GM21528 (cell line): ENCODE results near the gene NUDT3.
"Not testable (repeated sequence)": the region's sequence is repeated elsewhere in the genome, so short reads cannot be mapped to it uniquely, and the experiment has no call there.

ENCODE experiments used
- ATAC-seq: cut with Tn5 transposase; IDR thresholded peaks from one replicate; pipeline ENCODE4 v1.9.1; 2021; ENCODE audit warnings: mild to moderate bottlenecking, moderate library complexity; ENCODE audit not compliant: unreplicated experiment, low FRiP score

NUDT3 gene

DNA sequence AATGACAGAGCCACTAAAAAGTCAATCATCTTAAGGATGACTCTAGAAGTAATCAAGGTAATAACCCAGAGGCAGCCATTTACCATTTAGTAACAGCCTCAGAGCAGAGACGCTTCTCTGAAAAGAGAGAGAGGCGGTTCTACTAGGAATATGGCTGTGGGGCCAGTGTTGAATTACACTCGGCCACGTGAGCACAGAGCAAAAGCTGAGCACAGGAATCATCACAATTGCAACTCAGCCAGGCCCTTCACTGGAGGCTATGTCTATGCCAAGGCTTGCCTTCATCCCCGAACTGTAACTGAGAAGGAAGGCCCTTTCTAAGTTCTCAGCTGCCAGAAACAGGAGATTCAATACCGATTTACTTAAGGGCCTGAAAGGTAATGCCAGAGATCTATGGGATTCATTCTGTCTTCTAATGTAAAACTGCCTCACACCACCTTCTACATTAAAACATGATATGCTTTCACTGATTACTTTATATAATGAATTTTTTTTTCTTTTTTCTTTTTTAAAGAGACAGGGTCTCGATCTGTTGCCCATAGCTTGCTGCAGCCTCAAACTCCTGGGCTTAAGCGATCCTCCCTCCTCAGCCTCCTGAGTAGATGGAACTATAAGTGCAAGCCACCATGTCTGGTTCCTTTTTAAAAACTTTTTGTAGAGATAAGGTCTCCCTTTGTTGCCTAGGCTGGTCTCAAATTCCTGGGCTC lies 67.6 kb downstream of the NUDT3 start:
- no peak for ATAC-seq

DNA sequence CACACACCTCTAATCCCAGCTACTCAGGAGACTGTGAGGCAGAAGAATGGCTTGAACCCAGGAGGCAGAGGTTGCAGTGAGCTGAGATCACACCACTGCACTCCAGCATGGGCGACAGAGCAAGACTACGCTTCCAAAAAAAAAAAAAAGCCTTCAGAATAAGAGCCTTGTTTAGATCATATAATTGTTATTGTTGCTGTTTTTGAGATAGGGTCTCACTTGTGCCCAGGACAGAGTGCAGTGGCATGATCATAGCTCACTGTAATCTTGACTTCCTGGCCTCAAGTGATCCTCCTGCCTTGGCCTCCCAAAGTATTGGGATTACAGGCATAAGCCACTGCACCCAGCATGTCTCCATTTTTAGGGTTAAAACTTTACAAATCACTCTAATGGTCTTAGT lies 68.2 kb downstream of the NUDT3 start:
- not testable (repeated sequence) for ATAC-seq

DNA sequence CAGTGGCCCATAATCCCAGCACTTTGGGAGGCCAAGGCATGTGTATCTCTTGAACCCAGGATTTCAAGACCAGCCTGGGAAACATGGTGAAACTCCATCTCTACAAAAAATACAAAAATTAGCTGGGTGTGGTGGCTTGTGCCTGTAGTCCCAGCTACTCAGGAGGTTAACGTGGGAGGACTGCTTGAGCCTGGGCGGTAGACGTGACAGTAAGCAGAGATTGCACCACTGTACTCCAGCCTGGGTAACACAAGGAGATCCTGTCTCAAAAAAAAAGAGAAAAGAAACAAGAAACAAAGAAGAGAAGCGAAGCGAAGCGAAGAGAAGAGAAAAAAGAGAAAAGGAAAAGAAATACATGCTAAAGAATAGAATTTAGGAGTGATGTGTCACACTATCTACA lies 69.2 kb downstream of the NUDT3 start:
- no peak for ATAC-seq

DNA sequence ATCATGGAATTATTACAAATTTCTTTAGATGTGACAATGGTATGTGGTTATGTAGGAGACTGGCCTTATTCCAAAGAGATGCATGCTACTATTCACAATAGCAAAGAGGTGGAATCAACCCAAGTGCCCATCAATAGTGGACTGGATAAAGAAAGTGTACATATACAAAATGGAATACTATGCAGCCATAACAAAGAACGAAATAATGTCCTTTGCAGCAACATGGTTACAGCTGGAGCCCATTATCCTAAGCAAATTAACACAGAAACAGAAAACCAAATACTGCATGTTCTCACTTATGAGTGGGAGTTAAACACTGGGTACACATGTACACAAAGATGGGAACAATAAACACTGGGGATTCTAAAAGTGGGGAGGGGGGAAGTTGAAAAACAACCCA lies 69.7 kb downstream of the NUDT3 start:
- no peak for ATAC-seq

DNA sequence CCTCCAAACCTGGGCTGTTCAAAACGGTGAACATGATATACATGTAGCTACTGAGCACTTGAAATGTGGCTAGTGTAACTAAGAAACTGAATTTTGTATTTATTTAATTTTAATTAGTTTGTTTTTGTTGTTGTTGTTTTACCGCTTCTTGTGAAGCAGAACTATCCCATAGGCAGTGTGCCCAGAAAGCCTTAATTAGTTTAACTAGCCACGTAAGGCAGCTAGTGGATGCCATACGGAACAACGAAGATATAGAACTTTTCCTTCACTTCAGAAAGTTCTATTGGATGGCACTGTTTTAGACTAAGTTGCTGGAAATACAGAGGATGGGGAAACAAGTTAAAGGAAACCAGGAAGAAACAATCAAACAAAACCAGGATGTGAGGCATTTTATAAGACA lies 70.6 kb downstream of the NUDT3 start:
- no peak for ATAC-seq

DNA sequence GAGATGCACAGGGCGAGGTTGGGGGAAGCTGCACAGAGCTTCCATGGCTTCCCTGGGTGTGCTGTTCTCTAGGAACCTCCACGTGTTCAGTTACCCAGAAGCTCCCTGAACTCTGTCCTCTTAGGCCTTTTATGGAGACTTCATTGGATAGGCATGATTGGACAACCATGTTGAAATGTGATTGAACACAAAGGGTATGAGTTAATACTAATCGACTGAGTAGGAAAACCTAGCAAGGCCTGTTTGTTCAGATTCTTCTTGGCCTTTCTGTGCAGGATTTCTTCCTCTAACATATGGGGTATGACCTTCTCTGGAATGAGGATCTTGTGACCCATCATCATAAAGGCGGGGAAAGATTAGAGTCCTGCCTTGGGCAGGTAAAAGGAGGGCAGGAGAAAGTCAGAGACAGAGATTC lies 73.0 kb downstream of the NUDT3 start:
- no peak for ATAC-seq

DNA sequence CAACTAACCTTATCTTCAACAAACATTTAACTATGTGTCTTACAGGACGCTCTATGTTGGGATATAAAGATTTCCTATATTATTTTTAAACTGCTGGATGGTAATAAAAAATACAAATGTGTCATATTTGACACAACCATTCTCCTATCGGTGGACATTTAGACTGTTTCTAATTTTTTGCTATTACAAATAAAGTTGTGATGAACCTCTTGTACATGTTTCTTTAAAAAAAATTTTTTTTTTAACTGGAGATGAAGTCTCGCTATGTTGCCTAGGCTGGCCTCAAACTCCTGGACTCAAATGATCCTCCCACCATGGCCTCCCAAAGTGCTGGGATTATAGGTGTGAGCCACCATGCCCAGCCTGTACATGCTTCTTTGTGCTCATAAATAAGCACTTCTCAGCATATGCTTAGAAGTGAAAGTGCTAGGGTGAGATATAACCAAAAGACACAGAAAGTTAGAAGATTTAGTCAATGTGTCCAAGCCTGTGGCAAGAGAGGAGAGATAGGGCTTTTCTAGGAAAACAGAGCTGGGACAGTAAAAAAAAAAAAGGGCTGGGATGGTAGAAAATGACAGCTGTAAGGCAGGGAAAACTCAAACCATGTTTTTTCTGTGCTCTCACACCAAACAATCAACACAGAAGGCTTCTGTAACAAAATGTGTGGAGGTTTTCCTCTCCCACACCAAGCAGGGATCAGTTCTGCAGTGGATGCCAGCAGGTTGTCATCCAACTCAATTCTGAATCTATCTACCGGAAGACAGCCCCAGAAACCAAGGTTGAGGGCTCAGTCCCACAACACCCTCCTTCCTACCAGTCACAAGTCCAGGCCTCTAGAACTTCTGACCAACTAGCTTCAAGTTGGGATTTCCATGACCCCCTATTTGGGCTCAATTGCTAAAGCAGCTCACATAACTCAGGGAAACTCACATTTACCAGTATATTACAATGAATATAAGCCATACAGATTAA lies 73.7 kb downstream of the NUDT3 start:
- ATAC-seq = no peak

DNA sequence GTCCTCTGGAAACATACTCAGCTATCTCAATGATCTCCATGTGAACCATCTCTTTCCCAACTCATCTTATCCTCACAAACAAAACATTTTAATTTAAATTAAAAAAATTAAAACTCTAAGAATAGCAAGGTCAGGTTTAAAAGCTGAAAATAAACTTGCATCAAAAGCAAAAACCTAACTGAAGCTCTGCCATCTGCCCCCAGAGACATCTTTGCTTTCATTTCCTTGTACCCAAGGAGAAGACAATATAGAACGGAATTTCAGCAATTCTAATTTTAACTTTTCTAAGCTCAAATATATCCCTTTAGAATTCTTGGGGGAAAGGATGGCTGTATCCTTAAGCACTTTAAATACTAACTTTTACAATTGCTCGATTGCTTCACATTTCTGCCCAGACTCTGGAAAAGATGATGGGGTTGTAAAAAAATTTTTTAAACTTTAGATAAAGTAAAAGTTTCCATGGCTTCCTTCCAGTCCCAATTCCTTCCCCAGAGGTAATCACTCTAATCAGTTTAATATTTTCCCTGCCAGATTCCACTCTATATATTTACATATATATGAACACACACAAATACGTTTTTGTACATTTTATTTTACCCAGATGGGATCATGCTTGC lies 74.5 kb downstream of the NUDT3 start:
- ATAC-seq = no peak

DNA sequence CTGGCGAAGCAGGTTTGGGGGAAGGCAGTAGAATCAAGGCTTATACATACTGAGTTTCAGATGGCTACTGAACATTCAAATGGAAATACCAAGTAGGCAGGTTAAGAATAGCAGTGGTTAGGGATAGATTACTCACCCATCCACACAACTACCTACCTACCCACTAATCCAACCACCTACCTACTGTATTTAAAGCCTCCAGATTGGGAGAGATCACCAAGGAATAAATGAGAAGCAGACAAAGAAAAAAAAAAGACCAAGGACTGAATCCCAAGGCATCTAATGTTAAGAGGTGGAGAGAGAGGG lies 75.3 kb downstream of the NUDT3 start:
- no peak for ATAC-seq

DNA sequence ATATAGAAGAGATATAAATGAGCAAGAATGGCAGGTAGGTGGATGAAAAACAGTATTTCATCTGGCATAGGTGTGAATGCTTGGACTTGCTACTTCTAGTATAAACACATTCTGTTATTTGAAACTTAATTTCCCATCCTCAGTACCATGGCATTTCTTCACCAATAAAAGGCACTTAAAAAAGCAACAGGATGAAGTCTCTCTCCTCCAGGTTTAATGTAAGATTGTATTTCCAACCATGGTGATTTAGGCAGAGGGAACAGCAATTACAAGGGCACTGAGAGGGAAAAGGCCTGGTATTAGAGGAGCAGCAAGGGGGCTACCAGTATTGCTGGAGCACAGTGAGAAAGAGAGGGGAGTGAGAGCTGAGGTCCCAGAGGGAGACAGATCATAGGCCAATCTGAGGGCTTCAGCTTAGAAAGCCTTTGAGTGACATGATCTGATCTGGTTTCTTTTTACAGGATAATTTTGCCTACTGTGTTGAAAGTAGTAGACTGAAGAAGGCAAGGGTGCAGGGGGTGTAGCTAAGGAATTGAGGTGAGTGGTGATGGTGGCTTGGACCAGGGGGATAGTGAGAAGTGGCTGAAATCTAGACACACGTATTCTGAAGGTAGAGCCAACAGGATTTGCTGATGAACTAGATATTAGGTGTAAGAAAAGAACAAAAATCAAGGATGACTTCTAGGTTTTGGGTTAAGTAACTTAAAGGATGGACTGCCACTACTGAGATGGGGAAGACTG lies 75.9 kb downstream of the NUDT3 start:
- no peak for ATAC-seq

DNA sequence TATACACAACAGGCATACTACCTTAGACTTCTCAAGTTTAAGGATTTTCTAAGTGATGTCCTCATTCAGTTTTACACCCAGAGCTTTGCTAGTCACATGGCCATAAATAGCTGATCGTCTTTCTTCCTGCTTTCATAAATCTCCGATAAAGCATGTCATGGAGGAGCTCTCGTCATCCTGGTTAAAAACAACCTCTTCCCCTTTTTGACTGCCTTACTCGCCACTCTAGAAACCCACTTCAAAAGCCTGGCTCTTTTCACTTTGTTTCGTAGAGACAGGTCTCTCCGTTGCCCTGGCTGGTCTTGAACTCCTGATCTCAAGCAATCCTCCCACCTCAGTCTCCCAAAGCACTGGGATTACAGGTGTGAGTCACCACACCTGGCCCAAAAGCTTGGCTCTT lies 76.7 kb downstream of the NUDT3 start:
- ATAC-seq = no peak

DNA sequence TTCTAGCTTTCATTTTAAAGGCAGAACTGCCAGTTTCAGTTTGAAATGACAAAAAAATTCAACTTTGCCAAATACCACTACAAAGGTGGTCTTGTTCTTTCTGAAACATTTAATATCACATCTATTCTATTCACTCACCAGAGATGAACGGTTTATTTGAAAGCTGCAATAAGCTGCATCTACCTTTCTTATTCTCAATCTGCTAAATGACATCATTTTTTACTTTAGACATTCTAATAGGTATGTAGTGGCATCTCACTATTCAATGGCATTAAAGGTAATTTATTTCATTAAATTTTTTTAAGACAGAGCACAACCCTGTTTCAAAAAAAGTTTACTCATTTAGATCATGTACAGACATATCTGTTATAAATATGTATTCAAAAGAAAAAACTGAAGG lies 77.2 kb downstream of the NUDT3 start:
- ATAC-seq = no peak

DNA sequence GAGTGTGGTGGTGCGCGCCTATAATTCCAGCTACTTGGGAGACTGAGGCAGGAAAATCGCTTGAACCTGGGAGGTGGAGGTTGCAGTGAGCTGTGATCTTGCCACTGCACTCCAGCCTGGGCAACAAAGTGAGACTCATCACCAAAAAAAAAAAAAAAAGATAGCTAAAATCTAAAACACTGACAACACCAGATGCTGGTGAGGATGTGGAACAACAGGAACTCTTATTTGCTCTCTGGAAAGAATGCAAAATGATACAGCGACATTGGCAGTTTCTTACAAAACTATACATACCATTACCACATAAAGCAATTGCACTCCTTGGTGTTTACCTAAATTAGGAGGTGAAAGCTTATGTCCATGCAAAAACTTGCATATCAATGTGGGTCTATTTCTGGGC lies 80.2 kb downstream of the NUDT3 start:
- ATAC-seq = no peak

DNA sequence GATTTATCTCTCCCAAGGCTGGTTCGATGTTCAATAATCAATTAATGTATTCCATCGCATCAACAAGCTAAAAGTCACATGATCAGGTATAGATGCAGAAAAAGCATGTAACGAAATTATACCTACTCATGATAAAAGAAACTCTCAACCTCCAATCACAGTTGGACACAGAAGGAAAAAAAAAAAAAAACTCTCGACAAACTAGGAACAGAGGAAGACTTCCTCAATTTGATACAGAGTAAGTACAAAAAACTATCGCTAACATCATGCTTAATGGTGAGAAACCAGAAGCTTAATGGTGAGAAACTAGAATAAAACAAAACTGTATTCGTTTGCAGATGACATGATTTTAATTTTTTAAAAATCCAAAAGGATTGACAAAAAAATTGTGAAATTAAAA lies 81.7 kb downstream of the NUDT3 start:
- ATAC-seq = no peak

DNA sequence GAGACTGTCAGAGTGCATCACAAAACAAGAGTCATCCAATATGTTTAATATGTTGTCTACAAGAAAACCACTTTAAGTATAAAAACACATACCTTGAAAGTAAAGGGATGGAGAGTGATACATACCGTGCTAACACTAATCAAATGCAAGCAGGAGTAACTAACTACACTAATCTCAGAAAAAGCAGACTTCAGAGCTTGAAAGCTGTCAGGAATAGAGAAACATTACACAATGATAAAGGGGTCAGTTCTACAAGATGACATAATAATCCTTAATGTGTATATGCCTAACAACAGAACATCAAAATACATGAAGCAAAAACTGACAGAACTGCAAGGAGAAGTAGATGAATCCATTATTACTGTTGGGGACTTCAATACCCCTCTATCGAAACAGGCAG lies 84.0 kb downstream of the NUDT3 start:
- ATAC-seq = no peak

DNA sequence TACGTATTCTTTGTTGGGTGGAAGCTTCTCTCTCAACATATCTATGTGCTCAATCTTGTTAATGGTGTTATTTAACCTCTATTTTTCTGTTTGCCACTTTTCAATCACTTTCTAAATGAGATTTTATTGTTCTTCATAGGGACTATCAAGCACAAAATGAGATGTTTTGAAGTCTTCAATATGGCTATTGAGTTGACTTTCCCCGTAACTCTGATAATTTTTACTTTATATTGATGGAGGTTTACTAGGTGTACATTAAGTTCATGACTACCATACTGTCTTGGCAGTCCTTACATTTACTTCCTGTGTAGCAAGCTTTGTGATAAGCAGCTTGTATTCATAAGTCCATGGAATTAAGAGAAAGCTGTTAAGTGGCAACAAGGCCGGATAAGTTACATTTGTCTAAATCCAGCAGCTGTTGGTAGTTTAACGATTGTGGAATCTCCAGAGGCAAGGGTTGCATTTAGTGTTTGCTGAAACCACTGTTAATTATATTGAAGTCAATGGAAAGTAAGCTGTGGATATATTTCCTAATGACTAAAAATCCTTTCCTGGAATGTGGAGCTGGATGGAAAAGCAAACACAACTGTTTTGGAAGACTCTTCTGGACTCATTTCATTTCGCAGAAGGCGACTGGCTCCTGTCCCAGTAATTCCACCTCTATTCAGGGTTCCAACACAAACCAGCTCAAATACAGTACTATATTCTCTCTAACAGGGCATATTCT lies 86.3 kb downstream of the NUDT3 start:
- ATAC-seq = no peak

DNA sequence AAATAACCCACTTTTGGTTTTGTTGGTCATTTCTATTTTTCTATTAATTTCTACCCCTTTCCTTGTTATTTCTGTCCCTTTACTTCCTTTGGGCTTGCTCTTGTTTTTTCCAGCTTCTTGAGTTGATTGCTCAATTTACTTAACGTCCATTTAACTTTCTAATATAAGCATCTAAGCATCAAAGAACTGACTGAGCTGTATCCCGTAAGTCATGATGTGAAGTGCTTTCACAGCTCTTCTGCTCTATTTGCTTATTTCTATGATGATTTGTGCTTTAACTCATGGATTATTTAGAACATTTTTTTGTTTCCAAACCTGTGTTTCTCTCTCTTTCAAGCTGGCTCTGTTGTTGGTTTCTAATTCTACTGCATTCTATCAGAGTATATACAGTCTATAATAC lies 87.0 kb downstream of the NUDT3 start:
- ATAC-seq = no peak

DNA sequence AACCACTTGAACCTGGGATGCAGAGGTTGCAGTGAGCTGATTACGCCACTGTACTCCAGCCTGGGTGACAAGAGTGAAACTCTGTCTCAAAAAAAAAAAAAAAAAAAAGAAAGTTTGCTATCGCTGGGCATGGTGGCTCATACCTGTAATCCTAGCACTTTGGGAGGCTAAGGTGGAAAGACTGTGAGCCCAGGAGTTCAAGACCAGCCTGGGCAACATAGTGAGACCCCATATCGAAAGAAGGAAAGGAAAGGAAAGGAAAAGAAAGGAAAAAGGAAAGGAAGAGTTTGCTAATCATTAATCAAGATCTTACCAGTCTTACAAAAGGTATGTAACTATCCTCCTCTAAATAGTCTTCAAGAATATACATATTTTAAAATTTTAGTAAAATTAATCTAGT lies 88.3 kb downstream of the NUDT3 start:
- ATAC-seq = no peak

DNA sequence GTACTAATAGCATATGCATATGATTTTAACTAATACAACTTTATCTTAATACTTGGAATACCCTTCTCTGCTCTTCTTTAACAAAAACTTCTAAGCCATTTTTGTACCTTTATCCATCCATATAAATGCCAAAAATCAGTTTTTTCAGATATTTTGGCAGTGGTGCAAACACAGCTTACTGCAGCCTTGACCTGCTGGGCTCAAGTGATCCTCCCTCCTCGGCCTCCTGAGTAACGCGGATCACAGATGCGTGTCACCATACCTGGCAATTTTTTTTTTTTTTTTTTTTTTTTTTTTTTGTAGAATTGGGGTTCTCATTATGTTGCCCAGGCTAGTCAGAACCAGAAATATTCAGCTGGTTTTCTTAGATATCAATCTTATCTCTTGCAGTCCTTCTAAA lies 89.5 kb downstream of the NUDT3 start:
- no peak for ATAC-seq

DNA sequence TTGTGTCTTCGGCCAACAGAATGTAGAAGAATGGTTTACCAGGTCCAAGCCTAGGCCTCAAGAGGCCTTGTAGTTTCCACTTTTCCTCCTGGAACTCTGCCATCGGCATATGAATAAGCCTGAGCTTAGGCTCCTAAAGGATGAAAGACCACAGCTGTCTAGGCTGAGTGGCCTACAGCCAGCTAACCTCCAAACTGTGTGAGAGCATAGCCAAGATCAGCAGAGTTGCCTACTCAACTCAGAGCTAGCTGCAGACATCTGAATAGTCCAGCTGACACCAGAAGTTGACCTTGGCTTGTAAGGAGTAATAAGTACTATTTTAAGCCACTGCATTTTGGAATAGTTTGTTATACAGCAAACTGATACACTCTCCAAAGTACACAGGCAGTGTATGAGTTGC lies 91.1 kb downstream of the NUDT3 start:
- no peak for ATAC-seq
